H1 (cell line): ENCODE measurements around the gene ZBTB4. TPM values are rescaled to one million over a fixed set of nuclear protein-coding genes. Genes with fewer than 3 reads are reported as not detected.

ENCODE experiments used
- CTCF ChIA-PET: fragments of 300-600 bp; sonication (Branson Sonifier 250); formaldehyde crosslinking; loops from one replicate; lab custom pipeline; 2021; ENCODE audit not compliant: partially characterized antibody; lab: Charles Lee
- POLR2A ChIA-PET: fragments of 300-600 bp; sonication (Branson Sonifier 250); formaldehyde crosslinking; loops from one replicate; lab custom pipeline; 2021; ENCODE audit warnings: inconsistent platforms; ENCODE audit not compliant: partially characterized antibody; lab: Charles Lee
- DNase-seq, 2 experiments: peaks; one replicate each; pipeline versions ENCODE4 v3.0.0 to v3.0.0-alpha.2; 2010 to 2022; ENCODE audit warnings: low spot score in 2 of 2, low read depth in 1 of 2, mixed read lengths in 1 of 2
- FAIRE-seq: peaks from 2 replicates; lab custom pipeline; 2011; peaks lifted over from hg19 to GRCh38; lab: Jason Lieb, UNC
- H2AFZ ChIP-seq: 2 replicates; pipeline ENCODE4 v1.8.1; 2012; ENCODE audit warnings: low read length, inconsistent platforms
- H2AK5ac ChIP-seq: 2 replicates; pipeline ENCODE4 v1.6.1; 2013; ENCODE audit warnings: low read depth, low read length
- H2BK120ac ChIP-seq: replicated peaks from 2 replicates; pipeline ENCODE3; 2013; ENCODE audit warnings: low read depth, low read length, inconsistent platforms
- H2BK12ac ChIP-seq: 2 replicates; pipeline ENCODE4 v1.6.1; 2013; ENCODE audit warnings: low read depth, low read length
- H2BK15ac ChIP-seq: 2 replicates; pipeline ENCODE4 v1.6.1; 2013; ENCODE audit warnings: low read length
- H2BK20ac ChIP-seq: 2 replicates; pipeline ENCODE4 v1.6.1; 2013; ENCODE audit warnings: low read length
- H2BK5ac ChIP-seq: 2 replicates; pipeline ENCODE4 v1.6.1; 2013; ENCODE audit warnings: low read depth, low read length
- H3K14ac ChIP-seq: 2 replicates; pipeline ENCODE4 v1.6.1; 2013; ENCODE audit warnings: inconsistent platforms; ENCODE audit not compliant: insufficient read length
- H3K18ac ChIP-seq: 2 replicates; pipeline ENCODE4 v1.6.1; 2013; ENCODE audit warnings: low read length; ENCODE audit errors: extremely low read depth
- H3K23ac ChIP-seq: 2 replicates; pipeline ENCODE4 v1.6.1; 2013; ENCODE audit warnings: inconsistent platforms; ENCODE audit not compliant: insufficient read length
- H3K23me2 ChIP-seq: 2 replicates; pipeline ENCODE4 v1.6.1; 2013; ENCODE audit warnings: low read depth, low read length
- H3K27ac ChIP-seq: 2 replicates; pipeline ENCODE4 v1.6.1; 2011; ENCODE audit warnings: low read depth, low read length, inconsistent platforms
- H3K27me3 ChIP-seq, 4 experiments: replicated peaks in 1 of 4; 1 replicate in 1 of 4; 2 replicates in 3 of 4; pipeline versions ENCODE4 v1.6.1 to v1.8.1; 2011 to 2013; ENCODE audit warnings: low read length in 3 of 4, mild to moderate bottlenecking in 3 of 4, inconsistent platforms in 2 of 4, mixed read lengths in 2 of 4, moderate library complexity in 1 of 4; ENCODE audit not compliant: control insufficient read depth in 3 of 4, insufficient read depth in 3 of 4; ENCODE audit errors: extremely low read depth in 1 of 4
- H3K36me3 ChIP-seq, 4 experiments: 2 replicates each; pipeline versions ENCODE4 v1.6.1 to v1.8.1; 2011 to 2013; ENCODE audit warnings: mild to moderate bottlenecking in 4 of 4, low read length in 3 of 4, moderate library complexity in 2 of 4, control low read depth in 1 of 4, inconsistent platforms in 1 of 4; ENCODE audit not compliant: insufficient read depth in 4 of 4, control insufficient read depth in 2 of 4
- H3K4ac ChIP-seq: replicated peaks from 2 replicates; pipeline ENCODE3; 2013; ENCODE audit warnings: low read length, low read depth, mixed read lengths, inconsistent platforms; ENCODE audit not compliant: insufficient read length
- H3K4me1 ChIP-seq, 4 experiments: replicated peaks in 1 of 4; 1 replicate in 1 of 4; 2 replicates in 3 of 4; pipeline versions ENCODE4 v1.6.1 to v1.8.1; 2011 to 2013; ENCODE audit warnings: low read length in 3 of 4, inconsistent platforms in 2 of 4, mixed read lengths in 1 of 4; ENCODE audit not compliant: insufficient read depth in 4 of 4, control insufficient read depth in 3 of 4
- H3K4me2 ChIP-seq, 2 experiments: 2 replicates each; pipeline versions ENCODE4 v1.6.1 to v1.8.1; 2011 to 2013; ENCODE audit warnings: low read depth in 2 of 2, low read length in 2 of 2, control low read depth in 1 of 2, inconsistent platforms in 1 of 2, mild to moderate bottlenecking in 1 of 2; ENCODE audit not compliant: insufficient read depth in 1 of 2
- H3K4me3 ChIP-seq, 4 experiments: fragments of 200-600, 300-600 bp in 1 of 4; sonication (generic), shearing (Covaris generic), sonication (Bioruptor Twin) in 1 of 4; 2 replicates each; pipeline versions ENCODE4 v1.5.1 to v1.8.1; 2011 to 2016; ENCODE audit warnings: low read length in 4 of 4, low read depth in 3 of 4, control low read depth in 2 of 4, inconsistent platforms in 2 of 4, mild to moderate bottlenecking in 2 of 4, mixed read lengths in 1 of 4, moderate library complexity in 1 of 4; ENCODE audit not compliant: insufficient read depth in 2 of 4; ENCODE audit errors: extremely low read depth in 1 of 4
- H3K56ac ChIP-seq: replicated peaks from 2 replicates; pipeline ENCODE3; 2013; ENCODE audit warnings: low read depth, mild to moderate bottlenecking, mixed read lengths, low read length, inconsistent platforms; ENCODE audit not compliant: insufficient read length
- H3K79me1 ChIP-seq: 2 replicates; pipeline ENCODE4 v1.6.1; 2013; ENCODE audit warnings: low read depth, low read length, control low read depth
- H3K79me2 ChIP-seq, 2 experiments: 2 replicates each; pipeline versions ENCODE4 v1.6.1 to v1.8.1; 2012 to 2013; ENCODE audit warnings: low read length in 2 of 2, mild to moderate bottlenecking in 2 of 2, inconsistent platforms in 1 of 2; ENCODE audit not compliant: insufficient read depth in 2 of 2, control insufficient read depth in 1 of 2
- H3K9ac ChIP-seq, 4 experiments: replicated peaks in 1 of 4; 1 replicate in 1 of 4; 2 replicates in 3 of 4; pipeline versions ENCODE4 v1.6.1 to v1.8.1; 2011 to 2013; ENCODE audit warnings: low read depth in 3 of 4, low read length in 3 of 4, control low read depth in 2 of 4, mild to moderate bottlenecking in 2 of 4, moderate library complexity in 2 of 4, inconsistent platforms in 1 of 4; ENCODE audit errors: extremely low read depth in 1 of 4
- H3K9me3 ChIP-seq, 2 experiments: 2 replicates each; pipeline versions ENCODE4 v1.6.1 to v1.8.1; 2012 to 2013; ENCODE audit warnings: mild to moderate bottlenecking in 2 of 2, moderate library complexity in 2 of 2, control low read depth in 1 of 2, inconsistent platforms in 1 of 2, low read depth in 1 of 2, low read length in 1 of 2, mixed read lengths in 1 of 2; ENCODE audit not compliant: insufficient read depth in 2 of 2
- H4K20me1 ChIP-seq, 2 experiments: replicated peaks in 1 of 2; 2 replicates each; pipeline versions ENCODE3 to v1.8.1; 2011 to 2013; ENCODE audit warnings: inconsistent platforms in 2 of 2, low read length in 2 of 2, mild to moderate bottlenecking in 1 of 2; ENCODE audit not compliant: insufficient read depth in 2 of 2, control insufficient read depth in 1 of 2
- H4K5ac ChIP-seq: 2 replicates; pipeline ENCODE4 v1.6.1; 2013; ENCODE audit warnings: low read length, low read depth, mixed read lengths, inconsistent platforms; ENCODE audit not compliant: insufficient read length
- H4K8ac ChIP-seq: 2 replicates; pipeline ENCODE4 v1.8.0; 2013; ENCODE audit warnings: mild to moderate bottlenecking, moderate library complexity, low read length, inconsistent platforms; ENCODE audit not compliant: insufficient read depth; ENCODE audit errors: extremely low read depth
- H4K91ac ChIP-seq: replicated peaks from 2 replicates; pipeline ENCODE3; 2013; ENCODE audit warnings: low read length, mixed read lengths, inconsistent platforms; ENCODE audit not compliant: insufficient read length
- CTCF ChIP-seq, 3 experiments: IDR thresholded peaks; 1 replicate in 2 of 3; 2 replicates in 1 of 3; pipeline versions ENCODE4 v1.5.1 to v1.6.1; 2011; ENCODE audit warnings: low read length in 3 of 3, mild to moderate bottlenecking in 3 of 3, inconsistent platforms in 2 of 3, low read depth in 1 of 3, moderate library complexity in 1 of 3; ENCODE audit not compliant: insufficient read depth in 1 of 3; ENCODE audit errors: control extremely low read depth in 1 of 3
- EGR1 ChIP-seq: IDR thresholded peaks from 2 replicates; pipeline ENCODE4 v1.6.1; 2011; ENCODE audit warnings: low read depth, low read length, borderline replicate concordance
- EP300 ChIP-seq, 2 experiments: IDR thresholded peaks; 1 replicate in 1 of 2; 2 replicates in 1 of 2; pipeline ENCODE4 v1.6.1; 2011 to 2012; ENCODE audit warnings: low read depth in 2 of 2, low read length in 2 of 2, mild to moderate bottlenecking in 2 of 2, borderline replicate concordance in 1 of 2, inconsistent platforms in 1 of 2, moderate library complexity in 1 of 2
- JUND ChIP-seq: IDR thresholded peaks from 2 replicates; pipeline ENCODE4 v1.6.1; 2011; ENCODE audit warnings: mild to moderate bottlenecking, improper control_type of control experiment, low read length
- KDM5A ChIP-seq: fragments of 200-600 bp; IDR thresholded peaks from 2 replicates; pipeline ENCODE4 v1.7.1; 2012; ENCODE audit warnings: mild to moderate bottlenecking, low read length, inconsistent platforms, mixed read lengths
- SIRT6 ChIP-seq: IDR thresholded peaks from one replicate; pipeline ENCODE4 v1.7.1; 2012; ENCODE audit warnings: low read length, inconsistent platforms
- SIX5 ChIP-seq: IDR thresholded peaks from 2 replicates; pipeline ENCODE4 v1.6.1; 2011; ENCODE audit warnings: mild to moderate bottlenecking, low read depth, low read length
- TAF1 ChIP-seq: IDR thresholded peaks from 2 replicates; pipeline ENCODE4 v1.6.1; 2011; ENCODE audit warnings: mild to moderate bottlenecking, low read depth, low read length
- TCF12 ChIP-seq: IDR thresholded peaks from 2 replicates; pipeline ENCODE4 v1.6.1; 2011; ENCODE audit warnings: low read depth, mild to moderate bottlenecking, low read length
- ZNF274 ChIP-seq: IDR thresholded peaks from 2 replicates; pipeline ENCODE4 v1.7.0; 2012; ENCODE audit warnings: low read length, borderline replicate concordance; ENCODE audit errors: extremely low read depth
- WGBS, 2 experiments: shearing (Covaris generic) in 1 of 2; methylation state at CpG; one replicate each; pipeline versions ENCODE4 v1.1.6 to v1.1.7; 2013 to 2015; ENCODE audit warnings: low lambda C conversion rate in 2 of 2, mixed read lengths in 2 of 2, inconsistent platforms in 1 of 2, low coverage in 1 of 2, missing lambda C conversion rate in 1 of 2; ENCODE audit not compliant: insufficient replicate concordance in 2 of 2, insufficient coverage in 1 of 2, insufficient read length in 1 of 2; ENCODE audit errors: extremely low coverage in 1 of 2, missing lambda C conversion rate in 1 of 2; 5-methylcytosine and 5-hydroxymethylcytosine counted together
- polyA plus RNA-seq, 7 experiments: library from polyadenylated mRNA; depleted of rRNA in 3 of 7; stranded (reverse) in 5 of 7; unstranded in 2 of 7; fragments of >200 nt in 5 of 7; fragments of 200-250 nt in 2 of 7; gene quantifications; 1 replicate in 5 of 7; 2 replicates in 1 of 7; 4 replicates in 1 of 7; pipeline versions ENCODE4 v1.2.1 to v1.2.3, GENCODE V29; 2011 to 2013; ENCODE audit warnings: missing spikeins in 2 of 7, mixed read lengths in 2 of 7
- total RNA-seq: library from RNA; stranded (reverse); fragmentation: NEBNext Ultra II Directional; extraction: Animal tissue kit (Norgen Biotek cat#: 25700); gene quantifications from 2 replicates; pipeline ENCODE4 v1.2.1, GENCODE V29; 2021
- TF ChIP-seq, protein P1 (sequence below): IDR thresholded peaks from 2 replicates; pipeline ENCODE4 v1.6.1; 2011; ENCODE audit warnings: low read depth, mild to moderate bottlenecking, low read length; ENCODE audit not compliant: insufficient read depth

Gene ZBTB4
- total and polyA plus RNA-seq, 2 of the 8 experiments (the other 6 are each of a cell fraction or from before 2014, with no cell fraction given), result 5.9 to 10.1 TPM

GRCh38 chr17:7425316-7425715 lies 54.1 kb downstream of the ZBTB4 start, which contains the start of gene SPEM2:
SPEM2 (plus strand) TSS chr17:7425616; CDS start chr17:7425689, 73 bp downstream.
- no peaks in the 10 kb centered on the region for H3K9me3 ChIP-seq
- H2BK20ac ChIP-seq, result no peak within 1 kb of the TSS
- H3K4ac ChIP-seq, result no peak within 1 kb of the TSS
- no peak within 1 kb of the TSS for H3K18ac ChIP-seq
- no peak within 1 kb of the TSS for H2BK5ac ChIP-seq
- no peak within 1 kb of the TSS for H4K5ac ChIP-seq
- H3K4me2 ChIP-seq, result no peak within 1 kb of the TSS
- H3K14ac ChIP-seq, result no peak within 1 kb of the TSS
- no peaks in the 10 kb centered on the region for H3K36me3 ChIP-seq
- no peak within 1 kb of the TSS for H4K91ac ChIP-seq
- H3K79me1 ChIP-seq, result no peaks in the 10 kb centered on the region
- DNase-seq (no peak), FAIRE-seq (no peak)
- ChIA-PET CTCF (interaction anchor here (0.6 to 3.3 kb wide), 3 partner anchors 11 to 51 kb away, joined by 3 to 17 read pairs (median 3); partner anchors contain the start of gene TMEM102), POLR2A (interaction anchor here (0.8 to 2.6 kb wide), 3 partner anchors 8 to 58 kb away, joined by 3 to 13 read pairs (median 3); partner anchors contain the start of genes POLR2A and TMEM102)
- no peak within 1 kb of the TSS for H2AFZ ChIP-seq
- H3K4me1 ChIP-seq, result peaks cover 0 to 3% (median 0%) of the 10 kb centered on the region in 4 experiments; a peak in 1 of 7 replicates
- no peaks in the 10 kb centered on the region for H3K79me2 ChIP-seq
- H2BK15ac ChIP-seq, result no peak within 1 kb of the TSS
- H3K23me2 ChIP-seq, result no peaks in the 10 kb centered on the region
- H2AK5ac ChIP-seq, result no peak within 1 kb of the TSS
- H3K27me3 ChIP-seq, result no peaks in the 10 kb centered on the region; a peak in 1 of 7 replicates
- no peak within 1 kb of the TSS for H3K9ac ChIP-seq
- no peak within 1 kb of the TSS for H3K56ac ChIP-seq
- WGBS, 2 experiments, result 88% methylated on average over 7 of the region's 7 CpGs; no CpG with 5 or more reads in 1 of the 2 experiments
- peak within 1 kb of the TSS; percentile 51; the same call in 1 of the 2 replicates for H4K8ac ChIP-seq
- peaks cover 0 to 4% of the 10 kb centered on the region in 2 experiments for H4K20me1 ChIP-seq
- H2BK120ac ChIP-seq, result no peak within 1 kb of the TSS
- no peak within 1 kb of the TSS for H3K27ac ChIP-seq
- no peak within 1 kb of the TSS for H2BK12ac ChIP-seq
- H3K4me3 ChIP-seq, result no peak within 1 kb of the TSS
- H3K23ac ChIP-seq, result no peak within 1 kb of the TSS
- TF ChIP-seq CTCF (IDR thresholded peaks at IDR 0.05; ENCODE audit: control extremely low read depth in 1 of 3, insufficient read depth in 1 of 3, low read depth in 1 of 3, low read length in 3 of 3) (no peak), TCF12 (no peak), SIRT6 (no peak), TAF1 (no peak), EP300 (IDR thresholded peaks at IDR 0.05; ENCODE audit: borderline replicate concordance in 1 of 2, low read depth in 2 of 2, low read length in 2 of 2) (no peak), ZNF274 (no peak), SIX5 (no peak), EGR1 (no peak), JUND (no peak), KDM5A (no peak)
- TF ChIP-seq, protein P1, sequence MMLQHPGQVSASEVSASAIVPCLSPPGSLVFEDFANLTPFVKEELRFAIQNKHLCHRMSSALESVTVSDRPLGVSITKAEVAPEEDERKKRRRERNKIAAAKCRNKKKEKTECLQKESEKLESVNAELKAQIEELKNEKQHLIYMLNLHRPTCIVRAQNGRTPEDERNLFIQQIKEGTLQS, result no peak
